T follicular helper cell (primary cell): ENCODE measurements around the gene LASP1NB.
"Not testable (repeated sequence)": the region's sequence is repeated elsewhere in the genome, so short reads cannot be mapped to it uniquely, and the experiment has no call there.

ENCODE experiments used
- DNase-seq: peaks from one replicate; pipeline ENCODE4 v3.0.0-alpha.2; 2020; ENCODE audit warnings: low read depth

The LASP1NB gene

DNA sequence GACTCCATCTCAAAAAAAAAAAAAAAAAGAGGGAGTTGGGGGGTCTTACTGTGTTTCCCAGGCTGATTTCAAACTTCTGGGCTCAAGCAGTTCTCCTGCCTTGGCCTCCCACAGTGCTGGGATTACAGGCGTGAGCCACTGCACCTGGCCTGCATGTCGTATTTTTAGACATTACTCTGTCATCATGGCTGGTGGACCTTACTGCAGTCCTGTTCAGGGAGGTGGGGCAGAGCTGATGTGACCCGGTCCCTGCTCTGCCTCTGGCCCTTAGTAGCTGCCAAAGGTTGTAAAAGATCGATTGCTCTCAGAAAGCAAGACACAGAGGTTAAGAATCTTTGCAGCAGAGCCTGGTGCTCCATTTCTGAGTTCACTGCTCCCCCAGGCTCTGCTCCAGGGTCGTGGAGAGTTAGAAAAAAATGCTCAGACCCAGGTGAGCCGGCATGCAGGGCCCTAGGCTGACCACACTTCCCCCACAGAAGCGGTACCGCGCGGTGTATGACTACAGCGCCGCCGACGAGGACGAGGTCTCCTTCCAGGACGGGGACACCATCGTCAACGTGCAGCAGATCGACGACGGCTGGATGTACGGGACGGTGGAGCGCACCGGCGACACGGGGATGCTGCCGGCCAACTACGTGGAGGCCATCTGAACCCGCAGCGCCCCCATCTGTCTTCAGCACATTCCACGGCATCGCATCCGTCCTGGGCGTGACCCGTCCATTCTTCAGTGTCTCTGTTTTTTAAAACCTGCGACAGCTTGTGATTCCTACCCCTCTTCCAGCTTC is 7.1 kb upstream of the LASP1NB start:
- no peak for DNase-seq

DNA sequence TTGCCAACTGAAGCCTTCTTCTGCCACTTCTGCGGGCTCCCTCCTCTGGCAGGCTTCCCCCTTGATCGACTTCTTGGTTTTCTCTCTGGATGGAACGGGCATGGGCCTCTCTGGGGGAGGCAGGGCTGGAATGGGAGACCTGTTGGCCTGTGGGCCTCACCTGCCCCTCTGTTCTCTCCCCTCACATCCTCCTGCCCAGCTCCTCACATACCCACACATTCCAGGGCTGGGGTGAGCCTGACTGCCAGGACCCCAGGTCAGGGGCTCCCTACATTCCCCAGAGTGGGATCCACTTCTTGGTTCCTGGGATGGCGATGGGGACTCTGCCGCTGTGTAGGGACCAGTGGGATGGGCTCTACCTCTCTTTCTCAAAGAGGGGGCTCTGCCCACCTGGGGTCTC is 6.5 kb upstream of the LASP1NB start:
- DNase-seq: no peak

GRCh38 chr17:38919316-38920078 is 5.9 kb upstream of the LASP1NB start:
- no peak for DNase-seq

GRCh38 chr17:38920374-38921291 is 4.8 kb upstream of the LASP1NB start:
- no peak for DNase-seq

DNA sequence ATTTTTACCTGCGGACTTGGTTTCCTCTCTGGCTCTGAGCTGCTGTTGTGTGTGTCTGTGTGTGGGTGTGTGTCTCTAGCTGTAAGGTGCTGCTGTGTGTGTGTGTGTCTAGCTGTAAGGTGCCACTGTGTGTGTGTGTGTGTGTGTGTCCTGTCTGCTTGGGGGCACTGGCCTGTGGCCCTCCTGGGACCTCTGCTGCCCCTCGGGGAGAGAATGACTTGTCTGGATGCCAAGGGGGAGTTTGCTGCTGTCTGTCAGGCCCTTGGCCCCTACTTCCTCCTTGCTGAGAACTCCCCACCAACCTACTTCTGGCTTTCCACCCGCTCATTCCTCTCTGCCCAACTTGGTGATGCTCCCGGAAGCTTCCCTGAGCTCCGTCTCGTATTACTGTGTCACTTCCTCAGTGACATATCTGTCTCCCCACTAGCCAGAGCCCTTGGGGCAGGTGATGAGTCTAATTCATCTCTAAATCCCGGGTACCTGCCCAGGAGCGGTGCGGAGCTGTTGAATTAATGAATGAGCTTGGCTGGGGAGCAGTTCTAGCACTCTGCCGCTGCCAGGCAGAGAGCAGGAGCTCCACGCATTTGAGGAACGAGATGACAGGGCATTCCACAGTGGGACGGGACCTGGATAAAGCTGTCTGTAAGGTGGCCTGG is 3.5 kb upstream of the LASP1NB start:
- DNase-seq: no peak

DNA sequence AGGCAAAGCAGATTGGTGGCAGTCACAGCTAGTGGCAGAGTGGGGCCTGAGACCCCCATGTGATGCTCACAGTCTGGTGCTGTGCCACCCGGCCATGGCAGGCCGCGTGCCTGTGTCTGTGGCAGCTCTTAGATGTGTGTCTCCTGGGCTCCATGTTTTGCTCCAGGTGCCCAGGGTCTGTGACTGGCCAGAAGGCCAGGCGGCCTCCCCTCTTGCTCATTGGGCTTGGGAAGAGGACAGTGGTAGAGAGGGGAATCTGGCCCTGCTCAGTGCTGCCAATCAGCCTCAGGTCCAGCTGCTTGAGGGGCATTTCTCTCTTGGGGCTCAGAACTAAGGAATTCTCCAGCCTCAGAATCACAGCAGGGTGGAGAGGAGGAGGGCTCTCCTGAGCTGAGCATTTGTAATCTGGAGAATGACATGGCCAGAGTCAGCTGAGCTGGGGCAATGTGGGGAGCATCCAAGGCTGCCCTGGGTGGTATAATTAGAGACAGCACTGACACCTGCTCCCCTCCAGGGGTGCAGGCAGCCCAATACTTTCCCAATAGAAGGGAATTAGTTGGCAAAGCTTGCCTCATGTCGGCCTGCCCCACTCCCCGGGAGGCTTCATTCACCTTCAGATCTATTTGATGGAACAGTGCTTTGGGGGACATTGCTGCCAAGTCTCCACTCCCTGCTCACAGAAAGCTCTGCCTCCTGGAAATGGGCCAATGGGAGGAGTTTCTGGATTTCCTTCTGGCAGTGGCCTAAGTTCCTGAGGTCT is 2.7 kb upstream of the LASP1NB start:
- DNase-seq: no peak

GRCh38 chr17:38926293-38927070 is 1.1 kb downstream of the LASP1NB start:
- DNase-seq: no peak

GRCh38 chr17:38930782-38931181 is 5.4 kb downstream of the LASP1NB start:
- not testable (repeated sequence) for DNase-seq

GRCh38 chr17:38933962-38934361 is 8.5 kb downstream of the LASP1NB start:
- DNase-seq: not testable (repeated sequence)

DNA sequence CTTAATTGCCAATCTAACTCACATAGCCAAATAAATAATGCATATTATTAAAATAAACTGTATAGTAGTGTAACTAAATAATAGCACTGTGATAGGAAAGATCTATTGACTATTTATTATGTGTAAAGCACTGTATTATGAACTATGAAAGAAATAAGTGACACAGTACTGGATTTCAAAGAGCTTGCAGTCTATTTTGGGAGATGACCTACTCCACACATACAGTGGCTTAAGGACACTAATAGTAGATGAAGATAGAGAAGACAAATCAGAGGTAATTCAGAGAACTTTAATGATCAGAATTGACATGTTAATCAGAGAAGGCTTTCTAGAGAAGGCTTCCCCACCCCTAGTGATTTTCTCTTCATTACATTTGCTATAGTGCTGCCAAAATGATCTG is 14.6 kb downstream of the LASP1NB start:
- no peak for DNase-seq

DNA sequence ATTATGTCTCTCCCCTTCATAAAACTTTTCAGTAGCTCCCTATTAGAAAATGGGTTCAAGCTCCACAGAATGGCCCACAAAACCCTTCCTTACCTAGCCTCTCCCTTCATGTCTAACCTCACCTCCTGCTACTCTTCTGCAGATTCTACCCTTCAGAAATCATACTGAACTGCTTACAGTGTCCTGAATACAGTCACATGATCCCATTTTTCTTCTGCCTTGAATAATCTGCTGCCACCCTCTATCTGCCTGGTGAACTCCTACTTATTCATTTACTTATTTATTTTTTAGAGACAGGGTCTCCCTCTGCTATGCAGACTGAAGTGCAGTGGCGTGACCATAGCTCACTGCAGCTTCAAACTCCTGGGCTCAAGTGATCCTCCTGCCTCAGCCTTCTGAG is 15.0 kb downstream of the LASP1NB start:
- DNase-seq: no peak

- DNase-seq: no peak
These were observed 17.4 kb downstream of the LASP1NB start for GRCh38 chr17:38942696-38943334.

DNA sequence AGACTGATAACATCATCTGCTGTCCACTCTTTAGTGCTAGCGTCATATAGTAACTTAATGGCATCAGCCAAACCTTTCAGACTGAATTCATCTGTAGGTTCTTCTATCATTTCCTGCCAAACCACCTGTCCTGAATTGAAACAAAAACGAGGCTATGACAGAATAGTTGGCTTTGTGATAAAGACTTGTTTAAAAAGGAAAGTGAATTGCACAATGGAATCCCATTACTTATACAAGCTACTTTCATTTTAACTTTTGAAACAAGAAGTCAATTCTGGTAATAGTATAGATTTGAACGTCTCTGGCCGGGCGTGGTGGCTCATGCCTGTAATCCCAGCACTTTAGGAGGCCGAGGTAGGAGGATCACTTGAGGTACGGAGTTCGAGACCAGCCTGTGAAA is 18.2 kb downstream of the LASP1NB start:
- DNase-seq: no peak

GRCh38 chr17:38947189-38947588 is 21.8 kb downstream of the LASP1NB start:
- no peak for DNase-seq

GRCh38 chr17:38953800-38954199 is 28.4 kb downstream of the LASP1NB start:
- not testable (repeated sequence) for DNase-seq

- DNase-seq: no peak
These were observed 32.9 kb downstream of the LASP1NB start for GRCh38 chr17:38958326-38958725.

DNA sequence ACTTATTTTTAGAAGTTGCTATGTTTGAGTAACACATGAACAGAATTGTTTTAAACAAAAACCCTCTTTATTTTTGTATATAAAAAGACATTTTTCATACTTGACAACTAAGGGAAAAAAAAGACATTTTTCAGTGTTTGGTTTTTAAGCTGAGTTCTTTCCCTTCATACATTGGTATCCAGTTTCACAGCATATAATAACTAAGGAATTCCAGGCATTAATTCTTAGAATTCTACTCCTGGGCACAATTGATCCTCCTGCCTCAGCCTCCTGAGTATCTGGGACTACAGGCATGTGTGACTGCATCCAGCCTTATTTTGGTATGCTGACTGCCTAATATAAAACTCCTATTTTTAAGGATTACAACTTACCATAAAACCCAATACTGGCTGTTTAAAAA is 33.3 kb downstream of the LASP1NB start:
- no peak for DNase-seq

GRCh38 chr17:38959508-38959907 is 34.1 kb downstream of the LASP1NB start:
- DNase-seq: no peak

- no peak for DNase-seq
These were observed 35.0 kb downstream of the LASP1NB start for GRCh38 chr17:38960402-38960801.

DNA sequence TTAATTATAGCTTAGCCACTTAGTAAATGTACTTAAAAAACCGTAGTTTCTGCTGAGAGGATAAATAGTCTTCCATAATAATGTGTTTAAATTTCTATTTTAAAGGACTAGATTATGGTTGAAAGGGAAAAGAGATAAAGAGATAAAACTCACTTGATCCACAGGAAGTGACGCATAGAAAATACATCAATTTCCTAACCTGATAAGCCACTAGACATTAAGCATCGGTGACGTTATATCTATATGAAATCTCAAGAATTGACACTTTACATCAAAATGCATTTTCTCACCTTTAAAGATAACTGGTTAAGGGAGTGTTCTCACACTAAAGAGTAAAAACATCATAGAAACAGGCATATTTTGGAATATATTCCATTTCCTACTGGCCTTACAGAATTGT is 36.0 kb downstream of the LASP1NB start:
- no peak for DNase-seq
